PC-3 (cell line): ENCODE measurements around the gene ADCY5. TPM values are rescaled to one million over a fixed set of nuclear protein-coding genes. Genes with fewer than 3 reads are reported as not detected.

Source experiments
- ATAC-seq: fragments of 200-7000 bp; cut with Tn5 transposase; 2 replicates; pipeline ENCODE4 v1.9.1; 2020; ENCODE audit warnings: mild to moderate bottlenecking, moderate library complexity
- BruUV-seq: library from RNA; stranded (reverse); fragments of 400-500 nt; replicated peaks from 2 replicates; lab custom pipeline; 2021; lab: Mats Ljungman, UMichigan
- CTCF ChIA-PET: fragments of 300-600 bp; sonication (Branson Sonifier 250); formaldehyde crosslinking; loops from one replicate; lab custom pipeline; 2022; ENCODE audit warnings: antibody characterized with exemption; lab: Charles Lee
- POLR2A ChIA-PET: fragments of 300-600 bp; sonication (Branson Sonifier 250); formaldehyde crosslinking; loops from one replicate; lab custom pipeline; 2022; ENCODE audit warnings: antibody characterized with exemption; ENCODE audit not compliant: unreplicated experiment; lab: Charles Lee
- DNase-seq: peaks from one replicate; pipeline ENCODE4 v3.0.0-alpha.2; 2015
- H2AFZ ChIP-seq: fragments of 300-600 bp; sonication (generic); 2 replicates; pipeline ENCODE4 v1.6.0; 2016; ENCODE audit warnings: antibody characterized with exemption, low read length
- H3F3A ChIP-seq: fragments of 300-600 bp; sonication (generic); one replicate; pipeline ENCODE4 v1.6.0; 2017; ENCODE audit warnings: antibody characterized with exemption, low read length, control low read depth, mild to moderate bottlenecking; ENCODE audit not compliant: unreplicated experiment
- H3K27ac ChIP-seq: fragments of 300-600 bp; sonication (generic); 2 replicates; pipeline ENCODE4 v1.5.1; 2016; ENCODE audit warnings: mild to moderate bottlenecking, low read length
- H3K27me3 ChIP-seq: fragments of 300-600 bp; sonication (generic); 2 replicates; pipeline ENCODE4 v1.6.1; 2016; ENCODE audit warnings: low read length, mixed read lengths
- H3K36me3 ChIP-seq: fragments of 300-600 bp; sonication (generic); 2 replicates; pipeline ENCODE4 v1.6.1; 2016; ENCODE audit warnings: low read depth, mixed run types, low read length, mixed read lengths
- H3K4me1 ChIP-seq: fragments of 300-600 bp; sonication (generic); 2 replicates; pipeline ENCODE4 v1.5.1; 2016; ENCODE audit warnings: low read length; ENCODE audit not compliant: insufficient read depth
- H3K4me2 ChIP-seq: fragments of 300-600 bp; sonication (generic); 2 replicates; pipeline ENCODE4 v1.6.0; 2016; ENCODE audit warnings: low read length
- H3K4me3 ChIP-seq: fragments of 300-600 bp; sonication (generic); 2 replicates; pipeline ENCODE4 v1.5.1; 2016; ENCODE audit warnings: mild to moderate bottlenecking, low read length, mixed read lengths
- H3K79me2 ChIP-seq: fragments of 300-600 bp; sonication (generic); 2 replicates; pipeline ENCODE4 v1.6.1; 2017; ENCODE audit warnings: low read length, mixed read lengths
- H3K9ac ChIP-seq: fragments of 300-600 bp; sonication (generic); 2 replicates; pipeline ENCODE4 v1.6.0; 2016; ENCODE audit warnings: mild to moderate bottlenecking, low read length
- H3K9me2 ChIP-seq: fragments of 300-600 bp; sonication (generic); replicated peaks from 2 replicates; pipeline ENCODE4 v1.6.1; 2016; ENCODE audit warnings: mixed run types, low read length, mixed read lengths
- H3K9me3 ChIP-seq: fragments of 300-600 bp; sonication (generic); 2 replicates; pipeline ENCODE4 v1.6.1; 2016; ENCODE audit warnings: low read length, mixed read lengths
- H4K20me1 ChIP-seq: fragments of 300-600 bp; sonication (generic); 2 replicates; pipeline ENCODE4 v1.6.1; 2016; ENCODE audit warnings: low read length, mixed read lengths
- EZH2 ChIP-seq: fragments of 300-600 bp; sonication (generic); IDR thresholded peaks from one replicate; pipeline ENCODE4 v1.6.1; 2017; ENCODE audit warnings: antibody characterized with exemption, mild to moderate bottlenecking, low read length; ENCODE audit not compliant: unreplicated experiment
- EZH2phosphoT487 ChIP-seq: fragments of 300-600 bp; sonication (generic); IDR thresholded peaks from 2 replicates; pipeline ENCODE4 v1.6.1; 2018; ENCODE audit warnings: mild to moderate bottlenecking, antibody characterized with exemption, low read length, borderline replicate concordance
- intact Hi-C: fragments of 100-400 bp; cut with micrococcal nuclease; formaldehyde crosslinking; loops from 2 replicates; pipeline ENCODE4 v1.9.0; 2023
- total RNA-seq: library from RNA; depleted of rRNA; stranded (reverse); fragments of >200 nt; gene quantifications from 2 replicates; pipeline ENCODE4 v1.2.3, GENCODE V29; 2014
- TF ChIP-seq, protein P1 (sequence below): fragments of 300-600 bp; sonication (generic); conservative IDR thresholded peaks from 2 replicates; pipeline ENCODE4 v1.5.1; 2017; ENCODE audit warnings: antibody characterized with exemption, low read depth, mild to moderate bottlenecking, low read length

ADCY5 gene
- total RNA-seq, 1 experiment from 2014 or later, result not detected

DNA sequence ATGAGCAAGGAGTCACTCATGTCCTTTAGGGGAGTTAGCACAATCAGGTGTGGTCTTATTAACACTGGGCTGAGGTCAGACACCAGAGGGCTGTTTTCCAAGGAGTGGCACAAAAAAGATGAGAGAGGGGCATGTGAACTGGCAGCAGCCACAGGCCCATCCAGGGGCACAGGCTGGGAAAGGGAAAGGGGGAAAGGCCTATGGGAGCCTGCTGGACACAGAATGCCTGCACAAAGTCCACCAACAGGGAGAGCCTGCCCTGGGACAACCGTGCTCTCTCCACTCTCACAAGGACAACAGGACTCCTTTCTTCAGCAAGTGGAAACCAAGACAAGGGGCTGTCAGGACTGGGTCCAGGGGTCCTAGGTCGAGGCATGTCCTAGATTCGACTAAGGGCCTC, 109.6 kb downstream of the ADCY5 start:
- Histone ChIP-seq H3K4me2 (no peak overlapping the region), H3K9me3 (no peaks in the 10 kb centered on the region), H3K4me1 (no peaks in the 10 kb centered on the region), H3K79me2 (no peaks in the 10 kb centered on the region), H3K9me2 (no peaks in the 10 kb centered on the region), H3K27me3 (peaks cover 3% of the 10 kb centered on the region; the same call in 1 of the 2 replicates), H3K9ac (no peak overlapping the region), H2AFZ (no peak overlapping the region), H3K4me3 (no peak overlapping the region), H3K36me3 (no peaks in the 10 kb centered on the region), H4K20me1 (no peaks in the 10 kb centered on the region), H3F3A (no peaks in the 10 kb centered on the region), H3K27ac (no peak overlapping the region)
- no peak for DNase-seq
- no peak for ATAC-seq
- TF ChIP-seq EZH2phosphoT487 (no peak), EZH2 (no peak)
- TF ChIP-seq, protein P1, sequence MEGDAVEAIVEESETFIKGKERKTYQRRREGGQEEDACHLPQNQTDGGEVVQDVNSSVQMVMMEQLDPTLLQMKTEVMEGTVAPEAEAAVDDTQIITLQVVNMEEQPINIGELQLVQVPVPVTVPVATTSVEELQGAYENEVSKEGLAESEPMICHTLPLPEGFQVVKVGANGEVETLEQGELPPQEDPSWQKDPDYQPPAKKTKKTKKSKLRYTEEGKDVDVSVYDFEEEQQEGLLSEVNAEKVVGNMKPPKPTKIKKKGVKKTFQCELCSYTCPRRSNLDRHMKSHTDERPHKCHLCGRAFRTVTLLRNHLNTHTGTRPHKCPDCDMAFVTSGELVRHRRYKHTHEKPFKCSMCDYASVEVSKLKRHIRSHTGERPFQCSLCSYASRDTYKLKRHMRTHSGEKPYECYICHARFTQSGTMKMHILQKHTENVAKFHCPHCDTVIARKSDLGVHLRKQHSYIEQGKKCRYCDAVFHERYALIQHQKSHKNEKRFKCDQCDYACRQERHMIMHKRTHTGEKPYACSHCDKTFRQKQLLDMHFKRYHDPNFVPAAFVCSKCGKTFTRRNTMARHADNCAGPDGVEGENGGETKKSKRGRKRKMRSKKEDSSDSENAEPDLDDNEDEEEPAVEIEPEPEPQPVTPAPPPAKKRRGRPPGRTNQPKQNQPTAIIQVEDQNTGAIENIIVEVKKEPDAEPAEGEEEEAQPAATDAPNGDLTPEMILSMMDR, result no peak
- ChIA-PET POLR2A (no interaction called here), CTCF (no interaction called here)
- BruUV-seq, result no TSS peak
- intact Hi-C loops, result no loop called here

DNA sequence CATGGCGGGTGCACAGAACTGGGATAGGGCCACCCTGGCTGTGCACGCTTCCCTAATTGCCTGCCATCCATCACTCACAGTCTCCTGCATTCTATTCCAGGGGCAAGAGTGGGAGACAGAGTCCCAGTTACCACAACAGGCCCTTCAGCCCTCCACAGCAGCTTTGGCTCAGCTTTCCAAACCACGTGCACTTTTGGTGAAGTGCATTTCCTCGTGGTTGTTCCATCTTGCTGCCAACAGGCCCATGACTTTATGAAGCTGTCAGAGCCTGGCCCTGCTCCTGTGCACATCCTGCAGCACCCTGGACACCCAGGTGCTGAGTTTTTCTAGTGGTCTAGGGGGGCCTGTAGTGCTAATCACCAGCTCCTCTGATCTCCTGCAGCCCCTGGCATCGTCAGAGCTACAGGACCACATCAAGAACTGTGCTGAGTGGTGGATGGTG, 110.2 kb downstream of the ADCY5 start:
- no peak for DNase-seq
- Histone ChIP-seq H3K27ac (no peak overlapping the region), H3K36me3 (no peaks in the 10 kb centered on the region), H3K79me2 (no peaks in the 10 kb centered on the region), H3K27me3 (peaks cover 3% of the 10 kb centered on the region; the same call in 1 of the 2 replicates), H3K4me2 (no peak overlapping the region), H3K9me2 (no peaks in the 10 kb centered on the region), H3F3A (no peaks in the 10 kb centered on the region), H3K9ac (no peak overlapping the region), H3K4me3 (no peak overlapping the region), H3K4me1 (no peaks in the 10 kb centered on the region), H4K20me1 (no peaks in the 10 kb centered on the region), H3K9me3 (no peaks in the 10 kb centered on the region), H2AFZ (no peak overlapping the region)
- BruUV-seq, result no TSS peak
- CTCF ChIA-PET, result interaction anchor here (0.6 kb wide), 1 partner anchor 40 kb away, joined by 3 read pairs; no protein-coding TSS in a partner anchor
- TF ChIP-seq, protein P1, result no peak
- no peak for TF ChIP-seq EZH2
- TF ChIP-seq EZH2phosphoT487, result no peak
- ATAC-seq, result no peak
- intact Hi-C loops, result no loop called here
- POLR2A ChIA-PET, result no interaction called here

DNA sequence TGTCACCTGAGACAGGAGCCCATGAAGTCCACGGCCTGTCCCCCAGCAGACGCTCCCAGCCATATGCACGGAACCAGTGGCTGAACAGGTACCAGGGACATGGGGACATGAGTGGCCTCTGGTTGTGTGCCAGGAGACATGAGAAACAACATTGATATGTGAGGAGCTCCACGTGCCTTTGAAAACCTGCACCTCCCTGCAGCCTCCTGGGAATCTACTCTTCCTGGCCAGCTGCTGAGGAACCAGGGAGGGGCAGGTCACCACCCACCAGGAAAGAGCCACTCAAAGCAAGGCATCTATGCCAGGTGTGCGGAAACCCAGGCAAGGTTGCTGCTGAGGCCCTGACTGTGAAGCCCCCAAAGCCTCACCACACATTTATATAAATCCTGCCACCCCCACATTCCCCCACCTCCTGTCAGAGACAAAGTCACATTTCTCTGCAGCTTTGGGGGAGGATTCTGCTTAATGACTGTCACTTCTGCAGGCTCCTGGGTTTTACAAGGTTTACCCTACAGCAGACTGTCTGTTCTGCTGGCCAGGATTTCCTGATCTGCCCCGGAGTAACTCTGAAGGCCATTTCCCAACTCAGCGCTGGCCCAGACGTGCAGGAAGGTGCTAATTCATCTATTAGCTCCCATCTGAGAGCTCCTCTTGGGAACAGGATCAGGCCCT, 110.8 kb downstream of the ADCY5 start:
- Histone ChIP-seq H3K27ac (no peak overlapping the region), H3K36me3 (no peaks in the 10 kb centered on the region), H3K4me1 (no peaks in the 10 kb centered on the region), H3K27me3 (peaks cover 3% of the 10 kb centered on the region; the same call in 1 of the 2 replicates), H3K4me2 (no peak overlapping the region), H3K9me2 (no peaks in the 10 kb centered on the region), H4K20me1 (no peaks in the 10 kb centered on the region), H3K4me3 (no peak overlapping the region), H3K9me3 (no peaks in the 10 kb centered on the region), H3K79me2 (no peaks in the 10 kb centered on the region), H3F3A (no peaks in the 10 kb centered on the region), H3K9ac (no peak overlapping the region), H2AFZ (no peak overlapping the region)
- ChIA-PET CTCF (no interaction called here), POLR2A (no interaction called here)
- TF ChIP-seq, protein P1, result no peak
- TF ChIP-seq EZH2phosphoT487 (no peak), EZH2 (no peak)
- intact Hi-C loops, result no loop called here
- no TSS peak for BruUV-seq
- ATAC-seq, result no peak
- no peak for DNase-seq
